GM18508 (cell line): ENCODE measurements around the gene GATA5.
"Not testable (repeated sequence)": the region's sequence is repeated elsewhere in the genome, so short reads cannot be mapped to it uniquely, and the experiment has no call there.

Experiments used
- ATAC-seq: cut with Tn5 transposase; IDR thresholded peaks from one replicate; pipeline ENCODE4 v1.9.1; 2021; ENCODE audit warnings: moderate number of reproducible peaks; ENCODE audit not compliant: insufficient read depth, unreplicated experiment

The GATA5 gene

DNA sequence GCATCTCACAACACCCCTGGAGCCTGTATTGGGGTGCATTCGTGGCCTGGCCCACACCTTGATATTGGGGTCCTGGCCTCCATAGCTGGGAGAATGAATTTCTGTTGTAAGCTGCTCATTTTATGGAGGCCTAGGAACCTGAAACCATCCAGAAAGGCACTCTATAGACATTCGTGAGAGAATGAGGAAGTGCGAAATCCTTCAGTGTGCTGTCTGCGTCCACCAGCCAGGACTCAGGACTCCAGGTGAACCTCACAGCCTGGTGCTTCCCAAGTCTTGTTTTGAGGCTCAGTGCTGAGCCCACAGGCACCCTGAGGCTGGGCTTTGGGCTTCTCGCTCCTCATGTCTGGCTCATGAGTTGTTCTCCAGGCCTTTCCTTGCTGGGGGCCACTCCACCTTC is 36.6 kb downstream of the GATA5 start:
- ATAC-seq = no peak

DNA sequence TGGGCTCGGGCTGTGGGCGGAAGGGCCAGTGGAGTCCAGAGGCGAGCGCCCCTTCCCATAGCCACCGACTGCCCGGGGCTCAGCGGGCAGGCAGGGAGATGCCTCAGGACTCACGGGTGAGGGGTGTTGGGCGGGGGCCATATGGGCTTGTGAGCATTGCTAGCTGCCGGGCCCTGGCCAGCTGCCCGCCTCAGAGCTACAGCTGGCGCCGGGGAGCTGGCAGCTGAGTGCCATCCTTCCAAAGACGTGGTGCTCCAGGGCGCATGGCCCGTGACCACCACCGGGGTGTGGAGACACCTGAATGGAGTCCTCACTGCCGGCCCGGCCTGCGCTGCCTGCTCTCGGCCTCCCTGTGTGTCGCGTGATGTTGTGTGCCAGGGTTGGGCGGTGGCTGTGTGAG is 37.9 kb downstream of the GATA5 start:
- ATAC-seq = no peak

DNA sequence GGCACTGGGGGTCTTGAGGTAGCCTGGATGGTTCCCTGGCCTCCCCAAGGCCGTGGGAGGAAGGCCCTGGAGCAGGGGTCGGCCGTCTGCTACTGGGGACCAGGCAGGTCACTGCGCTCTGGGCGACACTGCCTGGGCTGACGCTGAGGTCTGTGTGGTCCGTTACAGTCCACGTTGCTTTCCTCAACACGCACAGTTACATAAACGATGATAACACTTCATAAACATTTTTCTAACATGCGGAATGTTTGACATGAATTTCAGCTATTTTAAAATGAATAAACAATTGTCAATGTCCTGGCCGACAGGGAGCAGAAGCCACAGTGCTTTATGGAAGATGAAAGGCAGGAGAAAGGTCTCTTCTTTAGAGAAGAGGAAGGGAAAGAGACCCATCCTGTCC is 38.3 kb downstream of the GATA5 start:
- no peak for ATAC-seq

DNA sequence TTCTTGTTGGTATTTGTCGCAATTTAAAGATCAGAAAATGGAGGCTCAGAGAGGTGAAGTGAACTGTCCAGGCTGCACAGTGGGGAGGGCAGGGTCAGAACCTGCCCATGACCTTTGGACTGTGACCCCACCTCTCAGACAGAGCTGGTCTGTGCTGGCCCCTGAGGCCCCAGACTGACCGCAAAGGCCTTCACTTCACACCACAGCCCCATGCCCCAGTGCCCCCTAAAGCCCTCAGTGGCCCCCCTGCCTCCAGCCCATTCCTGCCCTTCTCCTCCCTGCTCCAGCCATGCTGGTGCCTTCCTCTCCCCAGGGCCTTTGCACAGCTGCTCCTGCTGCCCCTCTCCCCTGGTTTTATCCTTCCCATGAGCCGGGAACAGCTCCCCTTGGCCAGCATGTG is 39.1 kb downstream of the GATA5 start:
- ATAC-seq = no peak

DNA sequence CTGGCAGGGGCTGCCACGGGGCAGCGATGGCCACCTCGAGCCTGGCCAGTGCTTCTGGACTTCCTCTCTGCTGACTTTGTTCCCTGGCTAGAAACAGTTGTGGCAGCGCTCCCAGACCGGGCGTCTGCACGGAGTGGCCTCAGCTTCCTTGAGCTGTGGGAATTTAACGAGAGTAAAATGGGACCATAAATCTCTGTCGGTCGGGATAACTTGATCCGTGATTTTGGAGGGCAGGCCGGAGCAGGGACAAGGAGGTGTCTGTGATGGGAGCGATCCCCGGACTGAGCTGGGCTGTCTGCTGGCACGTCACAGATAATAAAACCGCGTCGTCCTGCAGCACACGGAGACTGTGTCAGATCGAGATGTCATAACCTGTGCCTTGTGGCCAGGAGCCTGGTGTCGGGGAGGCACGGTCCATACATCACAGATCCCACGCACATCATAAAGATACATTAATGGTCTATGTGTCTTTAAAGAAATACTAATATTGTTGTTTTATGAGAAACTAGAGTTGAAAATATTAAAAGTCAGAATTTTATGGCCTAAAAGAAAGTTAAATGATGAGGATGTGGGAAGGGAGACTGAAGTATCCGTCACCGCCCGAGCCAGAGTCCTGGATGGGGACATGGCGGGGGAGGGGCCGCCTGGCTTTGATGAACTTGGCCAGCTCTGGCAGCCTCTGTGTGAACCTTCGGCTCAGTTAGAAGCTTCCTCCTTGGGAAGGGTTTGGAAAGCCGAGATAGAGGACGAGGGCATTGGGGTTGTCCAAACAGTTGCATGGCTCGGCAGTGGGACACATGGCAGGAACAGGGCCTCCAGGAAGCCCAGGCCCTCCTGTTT is 41.9 kb downstream of the GATA5 start:
- no peak for ATAC-seq

DNA sequence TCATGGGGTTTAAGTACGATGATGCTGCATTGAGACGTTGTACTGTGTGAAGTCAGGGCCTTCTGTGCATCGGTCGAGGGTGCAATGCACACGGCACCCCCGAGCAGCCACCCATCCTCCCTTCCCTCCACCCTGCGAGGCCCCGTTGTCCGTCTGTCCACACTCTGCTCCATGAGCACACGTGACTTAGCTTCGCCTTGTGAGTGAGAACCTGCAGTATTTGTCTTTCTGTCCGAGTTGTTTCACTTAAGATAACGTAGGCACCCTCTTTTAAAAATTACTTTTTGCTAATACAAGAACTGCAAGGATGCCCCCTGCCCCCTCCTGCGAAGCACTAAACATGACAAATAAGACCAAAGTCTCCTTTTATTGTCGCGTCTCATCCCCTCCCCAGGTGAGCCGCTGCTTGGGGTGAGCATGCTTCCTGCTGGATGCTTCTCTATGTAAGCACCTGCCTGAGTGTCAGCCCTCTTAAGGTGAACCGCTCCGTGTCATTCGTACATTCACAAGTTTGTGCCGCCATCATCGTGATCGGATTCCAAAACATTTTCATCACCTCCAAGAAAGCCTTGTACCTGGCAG is 44.8 kb downstream of the GATA5 start:
- no peak for ATAC-seq

DNA sequence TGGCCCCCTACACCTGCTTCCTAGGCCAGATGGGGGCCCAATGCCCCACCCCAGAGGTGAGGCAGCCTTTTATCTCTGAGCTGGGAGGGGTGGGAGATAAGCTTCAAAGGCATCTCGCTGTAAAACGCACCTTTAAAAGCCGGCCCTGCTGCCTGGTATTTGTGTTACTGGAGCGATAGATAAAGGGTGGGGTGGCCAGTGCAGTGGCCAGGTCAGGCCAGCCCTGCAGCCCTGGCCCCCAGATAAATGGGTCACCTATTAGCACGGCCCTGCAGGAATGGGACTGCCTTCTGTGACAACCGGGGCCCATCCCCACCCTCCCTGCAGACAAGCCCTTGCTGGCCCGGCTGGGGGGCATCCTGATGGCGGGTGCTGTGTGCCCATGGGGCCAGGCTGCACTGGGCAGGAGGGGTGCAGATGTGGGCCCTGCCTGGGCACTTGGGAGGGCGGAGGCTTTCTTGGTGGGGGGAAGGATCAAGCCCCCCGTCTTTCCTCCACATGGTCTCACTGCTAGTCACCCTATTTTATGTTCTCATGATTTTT is 45.4 kb downstream of the GATA5 start:
- ATAC-seq = no peak

DNA sequence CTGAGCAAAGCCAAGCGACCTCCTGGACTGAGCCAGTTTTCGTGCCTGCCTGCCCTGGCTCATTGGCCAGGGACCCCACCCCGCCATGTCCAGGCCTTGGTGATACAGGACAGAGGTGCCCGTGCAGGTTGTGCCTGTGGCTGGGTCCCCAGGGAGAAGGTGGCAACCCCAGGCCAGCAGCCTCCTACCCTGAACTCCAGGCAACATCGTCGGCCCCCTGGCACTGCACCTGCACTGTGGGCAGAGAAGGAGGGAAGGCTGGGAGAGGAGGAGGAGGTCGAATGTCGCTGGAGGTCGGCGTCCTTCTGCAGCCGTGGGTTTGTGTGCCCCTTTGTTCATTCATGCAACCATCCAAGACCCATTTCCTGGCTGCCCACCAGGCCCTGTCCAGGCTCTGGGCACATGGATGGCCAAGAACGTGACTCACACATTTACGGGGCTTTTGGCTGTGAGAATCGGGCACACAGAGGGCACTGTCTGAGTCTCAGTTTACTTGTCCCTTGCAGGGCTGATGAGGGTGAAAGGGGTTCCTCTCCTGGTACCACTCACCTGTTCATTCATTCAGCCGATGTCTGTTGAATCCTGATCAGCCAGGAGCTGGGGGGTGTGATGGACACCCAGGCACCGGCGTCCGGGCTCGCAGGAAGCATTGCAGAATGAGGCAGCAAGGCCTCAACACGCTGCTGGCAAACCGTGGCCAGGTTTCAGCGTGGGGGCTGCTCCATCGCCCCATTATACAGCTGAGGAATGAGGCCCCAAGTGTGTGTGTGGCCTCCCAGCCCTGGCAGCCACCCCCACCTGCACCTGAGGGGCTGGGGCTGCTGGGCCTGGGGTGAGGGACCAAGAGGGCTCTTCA is 46.1 kb downstream of the GATA5 start:
- ATAC-seq = no peak

DNA sequence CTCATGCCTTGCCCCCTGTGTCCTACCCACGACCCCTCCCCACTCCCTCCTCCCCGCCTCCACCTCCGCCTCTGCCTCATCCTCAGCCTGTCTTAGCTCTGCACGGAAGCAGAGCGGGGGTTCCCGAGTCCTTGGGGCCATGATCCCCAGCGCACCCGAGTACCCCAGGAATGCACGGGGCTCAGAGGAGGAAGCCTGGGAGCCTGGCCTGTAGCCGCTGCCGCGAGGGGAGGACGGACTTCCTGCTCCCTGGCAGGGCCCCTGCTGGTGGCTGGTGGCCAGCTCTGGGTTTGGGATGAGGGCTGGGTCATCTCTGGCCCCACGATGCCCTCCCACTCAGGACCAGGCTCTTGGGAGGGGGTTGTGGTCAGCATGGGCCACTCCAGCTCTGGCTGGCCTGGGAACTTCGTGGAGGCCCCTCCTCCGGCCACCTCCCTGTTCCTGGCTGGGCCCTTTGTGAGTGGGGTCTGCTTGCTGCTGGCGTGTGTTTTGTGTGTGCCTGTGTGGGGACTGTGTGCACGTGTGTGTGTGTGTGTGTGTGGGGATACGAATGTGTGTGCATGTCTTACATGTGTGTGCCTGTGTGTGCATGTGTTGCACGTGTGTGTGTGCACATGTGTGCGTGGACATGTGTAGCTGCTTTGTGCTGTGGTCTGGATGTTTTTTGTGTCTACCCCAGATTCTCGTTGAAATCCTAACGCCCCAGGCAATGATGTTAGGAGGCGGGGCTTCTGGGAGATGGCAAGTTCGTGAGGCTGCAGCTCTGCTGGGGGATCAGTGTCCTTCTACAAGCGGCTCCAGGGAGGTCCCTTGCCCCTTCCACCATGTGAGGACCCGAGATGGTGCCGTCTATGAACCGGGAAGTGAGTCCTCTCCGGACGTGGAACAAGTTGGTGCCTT is 47.1 kb downstream of the GATA5 start:
- no peak for ATAC-seq

DNA sequence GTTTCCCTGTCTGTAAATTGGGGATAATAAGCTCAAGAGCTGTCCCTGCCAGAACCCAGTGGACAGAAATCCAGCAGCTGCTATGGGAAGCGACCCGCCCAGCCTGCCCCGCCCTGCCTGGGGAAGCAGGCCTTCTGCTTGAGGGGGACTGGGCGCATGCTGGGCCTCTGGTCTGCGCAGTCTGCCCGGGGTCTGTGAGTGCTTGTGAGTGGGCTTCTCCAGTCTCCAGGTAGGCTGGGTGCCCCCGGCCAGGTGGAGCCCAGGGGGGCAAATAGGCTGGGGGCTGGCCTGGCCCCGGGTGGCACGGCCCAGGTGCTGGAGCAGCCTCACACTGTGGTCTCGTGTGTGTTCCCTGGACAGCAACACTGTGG is 47.8 kb downstream of the GATA5 start:
- no peak for ATAC-seq

DNA sequence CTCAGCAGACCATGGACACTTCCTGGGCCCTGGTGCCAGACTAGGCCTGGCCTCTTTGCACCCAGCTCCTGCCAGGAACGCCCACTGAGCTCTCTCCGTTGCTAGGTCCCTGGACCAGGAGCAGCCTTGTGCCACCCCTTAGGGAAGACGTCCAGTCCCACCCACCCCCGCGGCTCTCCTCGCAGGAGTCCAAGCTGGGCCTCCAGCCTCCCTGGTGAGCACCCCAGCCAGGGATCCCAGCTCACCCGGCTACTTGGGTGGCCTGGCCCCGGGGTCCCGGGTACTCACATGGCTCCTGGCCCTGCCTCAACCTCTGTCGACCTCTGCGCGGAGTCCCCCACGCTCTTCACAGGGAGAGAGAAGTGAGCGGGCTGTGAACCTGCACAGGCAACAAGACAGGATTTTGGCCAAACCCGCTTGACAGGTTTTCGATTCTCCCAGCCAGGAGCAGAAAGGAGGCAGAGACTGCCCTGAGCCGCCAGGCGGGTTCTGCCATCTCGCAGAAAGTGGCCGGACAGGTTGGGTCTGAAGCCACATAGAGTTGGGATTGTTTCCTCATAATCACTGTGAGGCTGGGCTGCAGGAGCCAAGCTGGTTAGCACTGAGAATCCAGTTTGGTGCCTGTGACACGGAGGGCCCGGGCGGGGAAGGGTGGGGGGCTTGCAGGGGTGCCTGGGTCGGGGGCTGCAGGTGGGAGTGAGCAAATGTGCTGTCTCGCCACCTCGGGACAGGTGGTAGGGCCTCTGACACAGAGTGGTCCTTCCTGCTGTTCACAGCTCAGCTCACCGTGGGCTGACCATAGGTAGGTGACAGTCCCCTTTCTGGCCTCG is 48.4 kb downstream of the GATA5 start, which contains the start of gene RBBP8NL:
Gene RBBP8NL (minus strand): TSS at position 368 of the 830 bp plus-strand sequence. CDS start 7,892 bp downstream, outside the sequence.
- ATAC-seq = no peak

DNA sequence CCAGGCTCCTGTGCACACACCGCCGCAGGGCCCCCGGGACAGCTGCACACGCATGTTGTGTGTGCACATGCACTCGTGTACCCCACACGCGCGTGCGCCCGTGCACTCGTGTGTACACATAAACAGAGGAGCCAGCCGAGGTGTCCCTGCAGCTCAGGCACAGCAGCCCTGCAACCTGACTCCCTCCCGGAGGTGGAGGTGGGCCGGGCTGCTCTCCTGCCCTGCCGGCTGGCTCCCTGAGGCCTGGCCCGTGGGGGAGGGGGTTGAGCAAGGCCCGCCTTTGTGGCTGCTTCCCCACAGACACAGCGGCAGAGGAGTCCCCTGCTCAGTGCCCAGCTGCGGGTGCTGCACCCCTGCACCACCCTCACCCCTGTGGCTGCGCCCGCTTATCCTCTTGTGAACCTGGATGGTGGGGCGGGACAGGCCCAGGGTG is 49.1 kb downstream of the GATA5 start:
- ATAC-seq = no peak

DNA sequence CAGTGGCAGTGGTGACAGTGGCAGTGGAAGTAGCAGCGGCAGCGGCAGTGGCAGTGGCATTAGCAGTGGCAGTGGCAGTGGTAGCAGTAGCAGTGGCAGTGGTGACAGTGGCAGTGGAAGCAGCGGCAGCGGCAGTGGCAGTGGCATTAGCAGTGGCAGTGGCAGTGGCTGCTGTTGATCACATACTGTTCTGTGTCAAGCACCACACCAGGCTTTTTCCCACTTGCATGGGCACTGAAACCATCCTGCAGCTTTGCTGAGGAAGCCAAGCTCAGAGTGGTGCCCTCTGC is 49.8 kb downstream of the GATA5 start:
- not testable (repeated sequence) for ATAC-seq

DNA sequence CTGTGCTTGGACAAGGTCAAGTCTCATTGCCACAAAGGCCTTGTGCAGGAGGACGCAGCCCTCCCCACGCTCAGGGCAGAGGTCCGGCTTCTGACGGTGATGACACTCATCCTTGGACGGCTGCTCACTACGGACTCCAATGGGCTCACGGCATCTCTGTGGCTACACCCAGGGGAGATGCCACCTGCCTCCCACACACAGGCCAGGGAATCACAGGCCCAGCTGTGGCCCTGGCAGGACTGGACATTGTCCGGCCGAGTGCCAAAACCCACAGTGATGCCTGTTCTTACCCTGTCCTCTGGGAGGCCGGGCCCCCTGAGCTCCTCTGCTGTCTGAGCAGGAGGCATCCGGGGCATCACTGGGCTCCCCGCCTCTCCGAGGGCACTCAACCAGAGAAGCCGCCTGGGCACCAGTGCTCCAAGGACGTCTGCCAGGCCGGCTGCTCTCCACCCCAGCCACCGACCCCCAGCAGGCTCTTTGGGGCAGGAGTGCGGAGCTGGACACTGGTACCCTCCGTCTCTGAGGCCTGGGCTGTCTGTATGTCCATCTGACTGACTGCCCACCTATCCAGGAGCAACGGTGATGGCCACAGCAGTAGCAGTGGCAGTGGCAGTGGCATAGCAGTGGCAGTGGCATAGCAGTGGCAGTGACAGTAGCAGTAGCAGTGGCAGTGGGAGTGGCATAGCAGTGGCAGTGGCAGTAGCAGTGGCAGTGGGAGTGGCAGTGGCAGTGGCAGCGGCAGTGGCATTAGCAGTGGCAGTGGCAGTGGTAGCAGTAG is 50.3 kb downstream of the GATA5 start:
- no peak for ATAC-seq

DNA sequence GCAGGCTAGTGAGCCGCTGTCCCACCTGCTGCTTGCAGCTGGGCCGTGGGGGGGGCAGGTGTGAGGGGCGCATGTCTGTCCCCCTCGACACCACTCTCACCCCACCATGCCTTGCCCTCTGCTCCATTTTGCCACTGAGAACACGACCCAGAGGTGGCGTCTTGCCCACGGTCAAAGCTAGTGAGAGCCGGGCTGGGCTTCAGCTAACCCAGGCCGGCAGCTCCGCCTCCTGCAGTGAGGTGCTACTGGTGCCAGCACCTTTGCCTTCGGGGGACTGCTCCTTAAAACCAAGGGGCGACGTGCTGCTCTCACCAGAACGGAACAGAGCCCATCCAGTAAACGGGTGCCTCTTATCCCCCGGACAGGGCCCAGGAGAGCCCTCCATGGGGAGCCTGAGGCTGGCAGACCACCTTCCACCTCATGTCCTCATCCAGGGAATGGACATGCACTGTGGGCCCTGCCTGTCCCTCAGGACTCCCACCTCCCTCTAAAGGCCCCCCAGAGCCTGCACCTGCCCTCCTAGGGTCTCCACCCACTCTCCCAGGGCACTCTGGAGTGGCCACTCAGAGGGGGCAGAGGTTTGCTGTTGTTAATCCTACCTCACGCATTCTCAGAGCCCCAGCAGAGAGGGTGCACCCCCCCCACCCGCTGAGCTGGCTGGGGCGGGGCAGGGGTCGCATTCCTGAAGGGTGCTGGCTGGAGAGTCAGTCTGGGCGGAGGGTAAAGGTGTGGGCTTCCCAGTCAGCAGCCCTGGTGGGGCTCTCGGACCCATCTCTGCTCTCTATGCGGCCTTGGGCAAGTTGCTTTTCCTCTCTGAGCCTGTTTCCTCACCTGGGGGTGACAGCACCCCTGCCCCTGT is 51.3 kb downstream of the GATA5 start:
- ATAC-seq = no peak

DNA sequence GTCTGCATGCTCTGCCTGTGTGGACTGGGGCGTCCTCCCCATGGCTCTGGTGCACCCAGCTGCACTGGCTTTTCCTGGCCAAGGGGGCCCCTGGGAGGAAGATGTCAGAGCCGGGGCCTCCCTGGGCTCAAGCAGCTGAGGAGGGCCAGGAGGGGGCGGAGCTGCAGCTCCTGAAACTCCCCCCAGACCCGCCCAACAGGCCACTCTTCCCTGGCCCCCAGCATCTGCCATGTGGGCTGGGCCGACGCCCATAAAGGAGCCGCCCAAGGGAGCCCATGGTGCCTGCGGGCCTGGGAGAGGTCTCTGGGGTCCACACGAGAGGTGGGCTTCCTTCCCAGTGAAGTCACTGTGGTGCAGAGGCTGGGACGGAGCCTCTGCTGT is 52.5 kb downstream of the GATA5 start:
- ATAC-seq = no peak

DNA sequence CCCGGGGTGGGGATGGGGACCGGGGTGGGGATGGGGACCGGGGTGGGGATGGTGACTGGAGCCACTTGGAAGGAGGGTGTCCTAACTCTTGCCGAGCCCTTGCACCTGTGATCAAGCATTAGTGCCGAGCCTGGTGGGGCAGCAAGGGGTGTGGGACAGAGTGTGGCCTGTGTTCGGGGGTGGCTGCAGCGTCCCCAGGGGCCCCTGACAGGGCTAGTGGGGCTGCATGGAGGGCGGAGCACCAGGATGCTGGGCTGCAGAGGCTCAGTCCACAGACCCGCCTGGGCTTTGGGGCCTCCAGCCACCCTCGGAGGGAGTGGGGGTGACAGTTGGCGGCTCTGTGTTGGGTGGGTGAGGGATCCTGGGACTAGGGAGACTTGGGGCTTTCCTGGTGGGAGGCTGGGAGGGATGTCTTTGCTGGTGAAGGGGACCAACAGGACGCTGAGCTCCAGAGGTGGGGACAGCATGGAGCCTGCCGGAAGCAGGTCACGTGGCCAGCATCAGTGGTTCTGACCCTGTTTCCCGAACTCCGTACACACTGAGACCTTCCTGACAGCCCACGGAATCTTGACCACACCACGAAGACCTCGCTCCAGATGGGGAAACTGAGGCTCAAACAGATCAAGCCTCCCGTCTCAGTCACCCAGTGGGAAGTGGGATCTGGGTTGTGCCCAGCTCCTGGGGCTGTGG is 53.0 kb downstream of the GATA5 start:
- no peak for ATAC-seq
